ENCODE measurements around the gene ITPR3. TPM values are rescaled to one million over a fixed set of nuclear protein-coding genes. Genes with fewer than 3 reads are reported as not detected.

Gene ITPR3
- total and polyA plus RNA-seq, 2 experiments from 2014 or later = 0.13 to 1.1 TPM

GRCh38 chr6:33688451-33689147, 67.5 kb downstream of the ITPR3 start:
- Histone ChIP-seq H3K27ac (no peak overlapping the region), H3K9me3 (ENCODE audit: low read depth) (no peaks in the 10 kb centered on the region), H3K36me3 (no peaks in the 10 kb centered on the region), H3K4me3 (no peak overlapping the region), H3K27me3 (no peaks in the 10 kb centered on the region), H3K4me1 (ENCODE audit: low read depth) (peaks cover 25% of the 10 kb centered on the region)
- DNase-seq (ENCODE audit: low read depth in 1 of 2, low spot score in 1 of 2) = no peak
- TF ChIP-seq CTCF (IDR thresholded peaks at IDR 0.05; ENCODE audit: low read depth, low read length) = no peak

- TF ChIP-seq CTCF (IDR thresholded peaks at IDR 0.05; ENCODE audit: low read depth, low read length) = no peak
- Histone ChIP-seq H3K27ac (no peak overlapping the region), H3K9me3 (ENCODE audit: low read depth) (no peaks in the 10 kb centered on the region), H3K4me3 (no peak overlapping the region), H3K36me3 (no peaks in the 10 kb centered on the region), H3K4me1 (ENCODE audit: low read depth) (peaks cover 30% of the 10 kb centered on the region), H3K27me3 (no peaks in the 10 kb centered on the region)
- DNase-seq (ENCODE audit: low read depth in 1 of 2, low spot score in 1 of 2) = no peak
Measured at GRCh38 chr6:33689148-33689494, 68.0 kb downstream of the ITPR3 start.

- H3K9me3 ChIP-seq (ENCODE audit: low read depth) = no peaks in the 10 kb centered on the region
- no peaks in the 10 kb centered on the region for H3K27me3 ChIP-seq
- H3K36me3 ChIP-seq = no peaks in the 10 kb centered on the region
- peaks cover 38% of the 10 kb centered on the region for H3K4me1 ChIP-seq (ENCODE audit: low read depth)
- no peak overlapping the region for H3K27ac ChIP-seq
- DNase-seq (ENCODE audit: low read depth in 1 of 2, low spot score in 1 of 2) = no peak
- TF ChIP-seq CTCF (IDR thresholded peaks at IDR 0.05; ENCODE audit: low read depth, low read length) = no peak
- H3K4me3 ChIP-seq = no peak overlapping the region
Measured at GRCh38 chr6:33689879-33690278, 68.8 kb downstream of the ITPR3 start.

- Histone ChIP-seq H3K27ac (no peak overlapping the region), H3K36me3 (no peaks in the 10 kb centered on the region), H3K27me3 (no peaks in the 10 kb centered on the region), H3K4me3 (no peak overlapping the region), H3K9me3 (ENCODE audit: low read depth) (no peaks in the 10 kb centered on the region), H3K4me1 (ENCODE audit: low read depth) (peaks cover 42% of the 10 kb centered on the region)
- no peak for DNase-seq (ENCODE audit: low read depth in 1 of 2, low spot score in 1 of 2)
- TF ChIP-seq CTCF (IDR thresholded peaks at IDR 0.05; ENCODE audit: low read depth, low read length) = no peak
Measured at GRCh38 chr6:33690766-33691165, 69.6 kb downstream of the ITPR3 start.

GRCh38 chr6:33691456-33692077, 70.4 kb downstream of the ITPR3 start:
- no peaks in the 10 kb centered on the region for H3K36me3 ChIP-seq
- no peak for TF ChIP-seq CTCF (IDR thresholded peaks at IDR 0.05; ENCODE audit: low read depth, low read length)
- H3K27ac ChIP-seq = peak overlapping the region; percentile 91
- H3K27me3 ChIP-seq = no peaks in the 10 kb centered on the region
- H3K9me3 ChIP-seq (ENCODE audit: low read depth) = no peaks in the 10 kb centered on the region
- DNase-seq (ENCODE audit: low read depth in 1 of 2, low spot score in 1 of 2) = no peak
- H3K4me1 ChIP-seq (ENCODE audit: low read depth) = peaks cover 43% of the 10 kb centered on the region
- H3K4me3 ChIP-seq = no peak overlapping the region

All from cardiac muscle cell (in vitro differentiated cells and primary cell).